WTC11 (cell line): ENCODE measurements around the gene SMC2. TPM values are rescaled to one million over a fixed set of nuclear protein-coding genes. Genes with fewer than 3 reads are reported as not detected.

Experiments
- ATAC-seq: fragments of 200-7000 bp; cut with Tn5 transposase; 2 replicates; pipeline ENCODE4 v1.10.0; 2021; ENCODE audit warnings: mild to moderate bottlenecking, moderate library complexity
- CTCF ChIA-PET: fragments of 300-600 bp; sonication (Branson Sonifier 250); formaldehyde crosslinking; loops from one replicate; lab custom pipeline; 2021; ENCODE audit warnings: antibody characterized with exemption; lab: Charles Lee
- POLR2A ChIA-PET: fragments of 350-600 bp; sonication (Branson Sonifier 250); formaldehyde crosslinking; loops from one replicate; lab custom pipeline; 2021; ENCODE audit warnings: antibody characterized with exemption; lab: Charles Lee
- DNase-seq: peaks from one replicate; pipeline ENCODE4 v3.0.0; 2021; ENCODE audit warnings: low spot score
- H3K27ac Mint-ChIP-seq: 2 replicates; pipeline ENCODE4 v1.8.0; 2021; ENCODE audit warnings: mixed read lengths
- H3K27me3 Mint-ChIP-seq: 2 replicates; pipeline ENCODE4 v1.8.0; 2021; ENCODE audit warnings: low read depth, mild to moderate bottlenecking, moderate library complexity, mixed read lengths
- H3K36me3 Mint-ChIP-seq: 2 replicates; pipeline ENCODE4 v1.8.0; 2021; ENCODE audit warnings: mixed read lengths
- H3K4me1 Mint-ChIP-seq: 2 replicates; pipeline ENCODE4 v1.8.0; 2022; ENCODE audit warnings: mixed read lengths
- H3K4me3 Mint-ChIP-seq: 2 replicates; pipeline ENCODE4 v1.8.0; 2021; ENCODE audit warnings: mild to moderate bottlenecking, moderate library complexity, mixed read lengths
- H3K9me3 Mint-ChIP-seq: 2 replicates; pipeline ENCODE4 v1.8.0; 2021; ENCODE audit warnings: mixed read lengths
- CREM ChIP-seq: sonication (generic); formaldehyde crosslinking; IDR thresholded peaks from 2 replicates; pipeline ENCODE4 v1.8.1; 2022; ENCODE audit warnings: mild to moderate bottlenecking, missing genetic modification reagents, moderate library complexity
- HMGA2 ChIP-seq: fragments of 250-450 bp; sonication (Bioruptor Pico); IDR thresholded peaks from 2 replicates; pipeline ENCODE4 v1.4.0; 2021; ENCODE audit warnings: mild to moderate bottlenecking, moderate library complexity
- MXD4 ChIP-seq: fragments of 250-450 bp; sonication (Bioruptor Pico); IDR thresholded peaks from 2 replicates; pipeline ENCODE4 v1.8.0; 2021; ENCODE audit warnings: mild to moderate bottlenecking, moderate library complexity, borderline replicate concordance
- NFYB ChIP-seq: sonication (generic); formaldehyde crosslinking; conservative IDR thresholded peaks from 2 replicates; pipeline ENCODE4 v1.8.0; 2022; ENCODE audit warnings: low read depth, missing genetic modification reagents
- NR3C1 ChIP-seq: sonication (generic); formaldehyde crosslinking; conservative IDR thresholded peaks from 2 replicates; pipeline ENCODE4 v1.8.1; 2023; ENCODE audit warnings: low read depth, mild to moderate bottlenecking, missing genetic modification reagents
- RORB ChIP-seq: fragments of 250-450 bp; sonication (Bioruptor Pico); IDR thresholded peaks from 2 replicates; pipeline ENCODE4 v1.9.0; 2021; ENCODE audit warnings: mild to moderate bottlenecking
- SOX15 ChIP-seq: fragments of 250-450 bp; sonication (Bioruptor Pico); IDR thresholded peaks from 2 replicates; pipeline ENCODE4 v1.9.0; 2021; ENCODE audit warnings: mild to moderate bottlenecking
- ZBTB21 ChIP-seq: sonication (generic); formaldehyde crosslinking; IDR thresholded peaks from 2 replicates; pipeline ENCODE4 v1.8.1; 2023; ENCODE audit warnings: mild to moderate bottlenecking, missing genetic modification reagents, borderline replicate concordance
- ZNF263 ChIP-seq: sonication (generic); formaldehyde crosslinking; IDR thresholded peaks from 2 replicates; pipeline ENCODE4 v1.8.1; 2022; ENCODE audit warnings: low read depth, mild to moderate bottlenecking, moderate library complexity, missing genetic modification reagents
- total RNA-seq: library from RNA; stranded (reverse); gene quantifications from 3 replicates; pipeline ENCODE4 v1.2.3, GENCODE V29; 2021
- TF ChIP-seq, protein P1 (sequence below): sonication (generic); formaldehyde crosslinking; IDR thresholded peaks from 2 replicates; pipeline ENCODE4 v1.8.0; 2022; ENCODE audit warnings: missing genetic modification reagents
- TF ChIP-seq, protein P2 (sequence below): sonication (generic); formaldehyde crosslinking; IDR thresholded peaks from 2 replicates; pipeline ENCODE4 v1.8.0; 2022; ENCODE audit warnings: mild to moderate bottlenecking, missing genetic modification reagents
- TF ChIP-seq, protein P3 (sequence below): sonication (generic); formaldehyde crosslinking; IDR thresholded peaks from 2 replicates; pipeline ENCODE4 v1.8.1; 2022; ENCODE audit warnings: mild to moderate bottlenecking, missing genetic modification reagents, moderate library complexity, borderline replicate concordance
- TF ChIP-seq, protein P4 (sequence below): sonication (generic); formaldehyde crosslinking; IDR thresholded peaks from 2 replicates; pipeline ENCODE4 v1.8.1; 2022; ENCODE audit warnings: mild to moderate bottlenecking, moderate library complexity, missing genetic modification reagents
- TF ChIP-seq, protein P5 (sequence below): sonication (generic); formaldehyde crosslinking; IDR thresholded peaks from 2 replicates; pipeline ENCODE4 v1.8.1; 2023; ENCODE audit warnings: mild to moderate bottlenecking, moderate library complexity, missing genetic modification reagents
- TF ChIP-seq, protein P6 (sequence below): fragments of 250-450 bp; sonication (Bioruptor Pico); IDR thresholded peaks from 2 replicates; pipeline ENCODE4 v1.9.0; 2021; ENCODE audit warnings: mild to moderate bottlenecking, borderline replicate concordance

The SMC2 gene
- total RNA-seq, 1 experiment from 2014 or later, result 31.9 TPM

DNA sequence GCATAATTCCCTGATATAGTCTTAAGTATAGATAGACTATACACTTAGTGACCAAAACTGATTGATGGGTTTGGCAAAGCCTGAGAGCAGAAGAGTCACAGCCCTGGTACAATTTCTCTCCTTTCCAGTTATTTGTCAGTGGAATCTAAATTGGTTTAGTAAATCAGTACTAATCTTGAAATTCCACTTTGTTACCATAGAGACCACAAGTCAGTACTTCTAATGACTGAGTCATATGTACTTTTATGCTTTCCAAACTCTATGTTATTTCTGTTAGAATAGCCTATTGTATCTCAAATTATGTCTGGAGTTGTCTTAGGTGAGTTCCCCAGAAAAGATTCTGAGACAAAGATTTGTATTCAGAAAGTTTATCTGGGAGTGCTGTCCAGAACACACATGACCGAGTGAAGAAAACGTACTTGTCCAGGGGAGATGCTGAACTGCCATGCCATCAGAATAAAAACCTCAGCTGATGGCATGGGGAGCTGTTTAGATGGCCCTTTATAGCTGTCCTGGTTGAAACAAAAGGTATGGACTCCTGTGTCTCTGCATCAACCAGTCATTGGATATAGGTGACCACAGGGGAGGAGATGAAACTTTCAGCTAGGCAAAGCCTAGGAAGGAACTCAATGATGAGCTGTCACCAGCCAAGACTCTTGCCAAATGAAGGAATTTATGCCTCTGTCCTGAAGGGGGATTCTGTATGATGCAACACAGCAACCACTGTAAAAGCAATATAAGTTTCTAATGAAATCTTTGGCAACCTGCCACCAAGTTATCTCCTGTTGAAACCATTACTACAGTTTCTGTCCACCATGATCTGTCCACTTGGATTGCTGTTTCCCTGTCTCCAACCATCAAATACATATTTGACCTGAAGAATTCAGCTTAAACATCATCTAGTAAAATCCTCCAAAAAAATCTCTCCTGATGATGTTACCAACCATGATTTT, 18.0 kb upstream of the SMC2 start:
- Mint-ChIP-seq H3K36me3 (peaks cover 25% of the 10 kb centered on the region), H3K4me1 (no peaks in the 10 kb centered on the region), H3K27me3 (no peaks in the 10 kb centered on the region), H3K9me3 (peaks cover 31% of the 10 kb centered on the region), H3K27ac (no peak overlapping the region), H3K4me3 (no peak overlapping the region)
- no peak for DNase-seq
- CTCF ChIA-PET, result interaction anchor here (0.7 kb wide), 1 partner anchor 45 kb away, joined by 3 read pairs; no protein-coding TSS in a partner anchor
- no peak for ATAC-seq
- POLR2A ChIA-PET, result no interaction called here
- TF ChIP-seq NFYB (CRISPR knock-in tag) (no peak), ZNF263 (CRISPR knock-in tag) (no peak), CREM (CRISPR knock-in tag) (no peak), MXD4 (CRISPR knock-in tag) (no peak), HMGA2 (CRISPR knock-in tag) (no peak), SOX15 (CRISPR knock-in tag) (no peak), ZBTB21 (no peak), NR3C1 (CRISPR knock-in tag) (no peak), RORB (CRISPR knock-in tag) (no peak)
- TF ChIP-seq, protein P1, sequence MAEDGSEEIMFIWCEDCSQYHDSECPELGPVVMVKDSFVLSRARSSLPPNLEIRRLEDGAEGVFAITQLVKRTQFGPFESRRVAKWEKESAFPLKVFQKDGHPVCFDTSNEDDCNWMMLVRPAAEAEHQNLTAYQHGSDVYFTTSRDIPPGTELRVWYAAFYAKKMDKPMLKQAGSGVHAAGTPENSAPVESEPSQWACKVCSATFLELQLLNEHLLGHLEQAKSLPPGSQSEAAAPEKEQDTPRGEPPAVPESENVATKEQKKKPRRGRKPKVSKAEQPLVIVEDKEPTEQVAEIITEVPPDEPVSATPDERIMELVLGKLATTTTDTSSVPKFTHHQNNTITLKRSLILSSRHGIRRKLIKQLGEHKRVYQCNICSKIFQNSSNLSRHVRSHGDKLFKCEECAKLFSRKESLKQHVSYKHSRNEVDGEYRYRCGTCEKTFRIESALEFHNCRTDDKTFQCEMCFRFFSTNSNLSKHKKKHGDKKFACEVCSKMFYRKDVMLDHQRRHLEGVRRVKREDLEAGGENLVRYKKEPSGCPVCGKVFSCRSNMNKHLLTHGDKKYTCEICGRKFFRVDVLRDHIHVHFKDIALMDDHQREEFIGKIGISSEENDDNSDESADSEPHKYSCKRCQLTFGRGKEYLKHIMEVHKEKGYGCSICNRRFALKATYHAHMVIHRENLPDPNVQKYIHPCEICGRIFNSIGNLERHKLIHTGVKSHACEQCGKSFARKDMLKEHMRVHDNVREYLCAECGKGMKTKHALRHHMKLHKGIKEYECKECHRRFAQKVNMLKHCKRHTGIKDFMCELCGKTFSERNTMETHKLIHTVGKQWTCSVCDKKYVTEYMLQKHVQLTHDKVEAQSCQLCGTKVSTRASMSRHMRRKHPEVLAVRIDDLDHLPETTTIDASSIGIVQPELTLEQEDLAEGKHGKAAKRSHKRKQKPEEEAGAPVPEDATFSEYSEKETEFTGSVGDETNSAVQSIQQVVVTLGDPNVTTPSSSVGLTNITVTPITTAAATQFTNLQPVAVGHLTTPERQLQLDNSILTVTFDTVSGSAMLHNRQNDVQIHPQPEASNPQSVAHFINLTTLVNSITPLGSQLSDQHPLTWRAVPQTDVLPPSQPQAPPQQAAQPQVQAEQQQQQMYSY, result no peak
- TF ChIP-seq, protein P2, sequence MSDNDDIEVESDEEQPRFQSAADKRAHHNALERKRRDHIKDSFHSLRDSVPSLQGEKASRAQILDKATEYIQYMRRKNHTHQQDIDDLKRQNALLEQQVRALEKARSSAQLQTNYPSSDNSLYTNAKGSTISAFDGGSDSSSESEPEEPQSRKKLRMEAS (CRISPR knock-in tag), result no peak
- TF ChIP-seq, protein P3, sequence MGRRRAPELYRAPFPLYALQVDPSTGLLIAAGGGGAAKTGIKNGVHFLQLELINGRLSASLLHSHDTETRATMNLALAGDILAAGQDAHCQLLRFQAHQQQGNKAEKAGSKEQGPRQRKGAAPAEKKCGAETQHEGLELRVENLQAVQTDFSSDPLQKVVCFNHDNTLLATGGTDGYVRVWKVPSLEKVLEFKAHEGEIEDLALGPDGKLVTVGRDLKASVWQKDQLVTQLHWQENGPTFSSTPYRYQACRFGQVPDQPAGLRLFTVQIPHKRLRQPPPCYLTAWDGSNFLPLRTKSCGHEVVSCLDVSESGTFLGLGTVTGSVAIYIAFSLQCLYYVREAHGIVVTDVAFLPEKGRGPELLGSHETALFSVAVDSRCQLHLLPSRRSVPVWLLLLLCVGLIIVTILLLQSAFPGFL, result no peak
- TF ChIP-seq, protein P4, sequence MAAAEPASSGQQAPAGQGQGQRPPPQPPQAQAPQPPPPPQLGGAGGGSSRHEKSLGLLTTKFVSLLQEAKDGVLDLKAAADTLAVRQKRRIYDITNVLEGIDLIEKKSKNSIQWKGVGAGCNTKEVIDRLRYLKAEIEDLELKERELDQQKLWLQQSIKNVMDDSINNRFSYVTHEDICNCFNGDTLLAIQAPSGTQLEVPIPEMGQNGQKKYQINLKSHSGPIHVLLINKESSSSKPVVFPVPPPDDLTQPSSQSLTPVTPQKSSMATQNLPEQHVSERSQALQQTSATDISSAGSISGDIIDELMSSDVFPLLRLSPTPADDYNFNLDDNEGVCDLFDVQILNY, result no peak
- TF ChIP-seq, protein P5, sequence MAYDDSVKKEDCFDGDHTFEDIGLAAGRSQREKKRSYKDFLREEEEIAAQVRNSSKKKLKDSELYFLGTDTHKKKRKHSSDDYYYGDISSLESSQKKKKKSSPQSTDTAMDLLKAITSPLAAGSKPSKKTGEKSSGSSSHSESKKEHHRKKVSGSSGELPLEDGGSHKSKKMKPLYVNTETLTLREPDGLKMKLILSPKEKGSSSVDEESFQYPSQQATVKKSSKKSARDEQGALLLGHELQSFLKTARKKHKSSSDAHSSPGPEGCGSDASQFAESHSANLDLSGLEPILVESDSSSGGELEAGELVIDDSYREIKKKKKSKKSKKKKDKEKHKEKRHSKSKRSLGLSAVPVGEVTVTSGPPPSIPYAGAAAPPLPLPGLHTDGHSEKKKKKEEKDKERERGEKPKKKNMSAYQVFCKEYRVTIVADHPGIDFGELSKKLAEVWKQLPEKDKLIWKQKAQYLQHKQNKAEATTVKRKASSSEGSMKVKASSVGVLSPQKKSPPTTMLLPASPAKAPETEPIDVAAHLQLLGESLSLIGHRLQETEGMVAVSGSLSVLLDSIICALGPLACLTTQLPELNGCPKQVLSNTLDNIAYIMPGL (CRISPR knock-in tag), result no peak
- TF ChIP-seq, protein P6, sequence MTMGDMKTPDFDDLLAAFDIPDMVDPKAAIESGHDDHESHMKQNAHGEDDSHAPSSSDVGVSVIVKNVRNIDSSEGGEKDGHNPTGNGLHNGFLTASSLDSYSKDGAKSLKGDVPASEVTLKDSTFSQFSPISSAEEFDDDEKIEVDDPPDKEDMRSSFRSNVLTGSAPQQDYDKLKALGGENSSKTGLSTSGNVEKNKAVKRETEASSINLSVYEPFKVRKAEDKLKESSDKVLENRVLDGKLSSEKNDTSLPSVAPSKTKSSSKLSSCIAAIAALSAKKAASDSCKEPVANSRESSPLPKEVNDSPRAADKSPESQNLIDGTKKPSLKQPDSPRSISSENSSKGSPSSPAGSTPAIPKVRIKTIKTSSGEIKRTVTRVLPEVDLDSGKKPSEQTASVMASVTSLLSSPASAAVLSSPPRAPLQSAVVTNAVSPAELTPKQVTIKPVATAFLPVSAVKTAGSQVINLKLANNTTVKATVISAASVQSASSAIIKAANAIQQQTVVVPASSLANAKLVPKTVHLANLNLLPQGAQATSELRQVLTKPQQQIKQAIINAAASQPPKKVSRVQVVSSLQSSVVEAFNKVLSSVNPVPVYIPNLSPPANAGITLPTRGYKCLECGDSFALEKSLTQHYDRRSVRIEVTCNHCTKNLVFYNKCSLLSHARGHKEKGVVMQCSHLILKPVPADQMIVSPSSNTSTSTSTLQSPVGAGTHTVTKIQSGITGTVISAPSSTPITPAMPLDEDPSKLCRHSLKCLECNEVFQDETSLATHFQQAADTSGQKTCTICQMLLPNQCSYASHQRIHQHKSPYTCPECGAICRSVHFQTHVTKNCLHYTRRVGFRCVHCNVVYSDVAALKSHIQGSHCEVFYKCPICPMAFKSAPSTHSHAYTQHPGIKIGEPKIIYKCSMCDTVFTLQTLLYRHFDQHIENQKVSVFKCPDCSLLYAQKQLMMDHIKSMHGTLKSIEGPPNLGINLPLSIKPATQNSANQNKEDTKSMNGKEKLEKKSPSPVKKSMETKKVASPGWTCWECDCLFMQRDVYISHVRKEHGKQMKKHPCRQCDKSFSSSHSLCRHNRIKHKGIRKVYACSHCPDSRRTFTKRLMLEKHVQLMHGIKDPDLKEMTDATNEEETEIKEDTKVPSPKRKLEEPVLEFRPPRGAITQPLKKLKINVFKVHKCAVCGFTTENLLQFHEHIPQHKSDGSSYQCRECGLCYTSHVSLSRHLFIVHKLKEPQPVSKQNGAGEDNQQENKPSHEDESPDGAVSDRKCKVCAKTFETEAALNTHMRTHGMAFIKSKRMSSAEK, result no peak
